Stimulated activated CD4-positive, alpha-beta T cell treated with anti-CD3 and anti-CD28 coated beads, Interleukin-15, amount 100 ng/mL, for 24 hours (primary cell): ENCODE measurements around the gene CHI3L1.

Experiments
- DNase-seq: peaks from one replicate; pipeline ENCODE4 v3.0.0-alpha.2; 2020

The CHI3L1 gene

GRCh38 chr1:203149188-203149840, 37.2 kb downstream of the CHI3L1 start:
- DNase-seq = no peak

DNA sequence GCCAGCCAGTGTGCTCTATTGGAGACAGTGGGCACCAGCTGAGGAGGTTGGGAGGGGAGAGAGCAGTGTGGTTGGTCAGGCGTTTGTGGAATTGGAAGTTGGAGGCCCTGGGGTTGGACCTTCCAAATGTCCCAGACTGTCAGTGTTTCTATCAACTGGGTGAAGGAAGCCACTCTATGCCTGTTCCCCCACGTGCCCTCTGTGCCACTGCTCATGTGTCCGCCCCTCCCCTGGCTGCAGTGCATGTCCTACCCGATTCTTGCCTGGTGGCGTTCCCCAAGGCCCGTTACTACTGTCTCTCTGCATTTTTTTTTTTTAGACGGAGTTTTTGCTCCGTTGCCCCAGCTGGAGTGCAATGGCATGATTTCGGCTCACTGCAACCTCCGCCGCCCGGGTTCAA, 37.9 kb downstream of the CHI3L1 start:
- no peak for DNase-seq

DNA sequence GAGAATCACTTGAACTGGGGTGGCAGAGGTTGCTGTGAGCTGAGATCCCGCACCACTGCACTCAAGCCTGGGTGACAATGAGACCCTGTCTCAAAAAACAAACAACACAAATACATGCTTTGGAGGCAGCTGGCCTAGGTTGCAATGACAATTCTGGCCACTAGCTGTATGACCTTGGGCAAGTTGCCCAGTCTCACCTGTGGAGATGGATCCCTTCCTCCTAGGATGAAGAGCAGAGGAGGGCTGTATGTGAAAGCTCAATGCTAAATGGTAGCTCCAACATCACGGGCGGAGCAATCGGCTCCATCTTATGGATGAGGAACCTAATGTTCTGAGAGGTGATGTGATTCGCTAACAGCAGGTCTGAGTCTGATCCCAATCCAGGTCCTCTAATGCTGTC, 38.4 kb downstream of the CHI3L1 start:
- no peak for DNase-seq

GRCh38 chr1:203147376-203147775, 39.1 kb downstream of the CHI3L1 start:
- no peak for DNase-seq

GRCh38 chr1:203146537-203146936, 40.0 kb downstream of the CHI3L1 start:
- DNase-seq = no peak

DNA sequence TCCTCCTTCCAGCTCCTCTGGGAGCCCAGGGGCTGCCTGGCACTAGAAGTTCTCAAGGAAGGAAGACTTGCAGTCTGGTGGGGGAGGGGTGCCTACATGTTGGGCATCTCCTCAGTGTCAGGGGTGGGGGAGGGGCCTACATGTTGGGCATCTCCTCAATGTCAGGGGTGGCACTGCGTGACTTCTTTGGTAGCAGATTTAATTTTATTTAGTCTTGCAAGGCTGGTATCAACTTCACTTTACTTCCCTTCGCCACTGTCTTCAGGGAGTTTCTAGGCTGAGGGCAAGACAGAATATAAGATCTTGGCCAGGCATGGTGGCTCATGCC, 40.5 kb downstream of the CHI3L1 start:
- no peak for DNase-seq

DNA sequence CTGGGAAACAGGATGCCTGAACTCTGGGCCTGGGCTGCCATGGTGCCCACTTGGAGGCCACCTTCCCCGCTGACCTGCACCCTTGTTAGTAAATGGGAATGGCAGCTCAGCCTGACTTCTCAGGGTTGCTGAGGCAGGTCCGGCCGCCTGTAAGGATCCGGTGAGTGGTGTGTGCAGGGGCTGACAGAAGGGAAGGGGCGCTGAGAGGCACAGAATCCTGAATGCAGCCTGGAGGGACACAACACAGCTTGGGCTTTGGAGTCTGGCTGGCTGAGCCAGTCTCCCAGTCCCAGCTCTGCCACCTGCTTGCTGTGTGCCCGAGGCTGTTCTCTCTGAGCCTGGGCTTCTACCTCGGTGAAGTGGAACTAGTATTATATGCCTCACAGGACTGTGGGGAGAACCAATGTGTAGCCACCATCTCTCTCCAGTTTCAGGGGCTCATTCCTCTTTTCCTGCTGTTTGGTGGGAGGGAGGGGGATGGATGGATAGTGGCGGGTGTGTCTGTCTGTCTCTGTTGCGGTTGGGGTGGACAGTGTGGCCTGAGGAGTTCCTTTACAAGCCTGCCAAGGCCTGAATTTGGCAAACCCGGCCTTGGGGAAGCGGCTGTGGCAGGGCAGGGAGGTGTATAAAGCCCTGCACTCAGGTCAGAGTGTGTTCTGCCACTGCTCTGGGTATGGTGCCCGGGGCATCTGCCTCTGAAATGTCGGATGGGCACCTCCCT, 41.0 kb downstream of the CHI3L1 start:
- DNase-seq = no peak

GRCh38 chr1:203144661-203145060, 41.8 kb downstream of the CHI3L1 start:
- no peak for DNase-seq

DNA sequence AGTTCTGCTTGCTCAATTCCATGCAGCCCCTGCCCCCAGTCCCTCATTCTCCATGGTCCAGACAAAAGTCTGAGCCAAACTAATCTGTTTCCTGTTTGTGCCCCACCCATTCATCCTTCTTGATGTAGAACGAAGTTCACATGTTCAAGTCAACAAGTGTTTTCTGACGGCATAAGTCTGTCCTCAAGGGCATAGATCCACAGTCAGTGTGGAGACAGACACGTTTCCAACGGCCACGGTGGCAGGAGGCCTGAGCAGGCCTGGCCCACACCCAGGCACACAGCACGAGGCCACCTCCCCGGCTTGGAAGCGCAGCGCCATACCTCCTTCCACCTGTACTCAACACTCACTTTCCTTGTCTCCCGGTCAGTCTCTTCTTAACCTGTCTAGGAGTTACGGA, 42.9 kb downstream of the CHI3L1 start:
- DNase-seq = no peak

- no peak for DNase-seq
Measured at GRCh38 chr1:203142684-203143408, 43.7 kb downstream of the CHI3L1 start.

DNA sequence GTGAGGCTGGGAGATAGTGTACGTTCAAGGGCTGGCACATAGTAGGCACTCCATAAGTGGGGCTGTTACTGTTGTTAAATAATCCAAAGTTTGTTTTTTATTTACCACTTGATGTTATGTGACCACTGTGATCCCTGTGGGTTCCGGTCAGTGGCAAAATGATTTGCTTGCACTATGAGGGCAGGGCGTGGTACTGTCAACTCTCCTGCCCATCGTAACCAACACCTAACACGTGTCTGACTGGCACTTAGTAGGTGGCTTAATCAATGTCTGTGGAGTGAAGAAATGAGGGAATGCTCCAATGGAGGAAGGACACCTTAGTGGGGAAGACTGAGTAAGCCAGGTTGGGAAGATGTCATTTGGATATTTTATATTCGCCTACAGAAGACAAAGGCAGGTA, 44.4 kb downstream of the CHI3L1 start:
- no peak for DNase-seq

GRCh38 chr1:203140743-203141520, 45.6 kb downstream of the CHI3L1 start:
- no peak for DNase-seq

- DNase-seq = no peak
Measured at GRCh38 chr1:203139976-203140475, 46.5 kb downstream of the CHI3L1 start.

- DNase-seq = no peak
Measured at GRCh38 chr1:203138066-203138465, 48.4 kb downstream of the CHI3L1 start.

DNA sequence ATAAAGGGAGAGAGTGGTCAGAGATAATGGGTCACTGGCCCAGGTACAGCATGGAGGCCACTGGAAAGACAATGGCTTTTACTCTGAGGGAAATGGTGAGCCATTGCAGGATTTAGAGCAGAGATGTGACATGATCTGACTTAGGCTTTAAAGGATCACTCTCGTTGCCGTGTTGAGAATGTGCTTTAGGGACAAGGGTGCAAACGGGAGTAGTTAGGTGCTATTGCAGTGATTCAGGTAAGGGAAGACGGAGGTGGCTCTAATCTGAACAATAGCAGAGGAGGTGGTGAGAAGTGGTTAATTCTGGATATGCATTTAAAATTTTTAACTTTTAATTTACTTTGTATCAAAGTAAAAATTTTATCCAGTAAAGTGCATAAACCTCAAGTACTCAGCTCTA, 49.2 kb downstream of the CHI3L1 start:
- no peak for DNase-seq

DNA sequence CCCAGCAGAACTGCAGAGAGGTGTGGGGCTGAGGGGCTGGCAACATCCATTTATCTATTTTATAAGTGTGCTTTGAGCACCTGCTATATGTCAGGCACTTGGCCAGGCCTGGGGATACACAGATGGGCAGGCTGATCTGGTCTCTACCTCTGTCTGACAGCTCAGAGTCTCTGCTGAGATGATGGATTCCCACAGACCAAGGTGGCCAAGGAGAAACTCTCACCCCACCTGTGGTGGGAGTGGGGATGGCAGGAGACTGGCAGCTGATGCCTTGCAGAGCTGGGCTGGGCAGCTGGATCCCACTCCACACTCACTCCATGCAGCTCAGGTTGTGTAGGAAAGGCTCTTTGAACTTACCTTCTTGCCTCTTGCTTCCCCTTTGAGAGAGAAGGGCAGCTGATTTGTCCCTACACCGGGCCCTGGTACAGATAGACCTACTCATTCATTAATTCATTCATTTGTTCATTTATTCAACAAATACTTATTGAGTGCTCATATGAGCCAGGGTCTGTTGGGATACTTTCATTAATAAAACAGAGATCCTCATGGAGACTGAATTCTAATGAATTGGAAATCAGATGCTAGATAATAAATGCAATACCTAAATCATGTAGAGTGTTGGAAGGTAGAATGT, 50.0 kb downstream of the CHI3L1 start:
- DNase-seq = no peak

GRCh38 chr1:203135636-203136305, 50.7 kb downstream of the CHI3L1 start:
- DNase-seq = no peak

DNA sequence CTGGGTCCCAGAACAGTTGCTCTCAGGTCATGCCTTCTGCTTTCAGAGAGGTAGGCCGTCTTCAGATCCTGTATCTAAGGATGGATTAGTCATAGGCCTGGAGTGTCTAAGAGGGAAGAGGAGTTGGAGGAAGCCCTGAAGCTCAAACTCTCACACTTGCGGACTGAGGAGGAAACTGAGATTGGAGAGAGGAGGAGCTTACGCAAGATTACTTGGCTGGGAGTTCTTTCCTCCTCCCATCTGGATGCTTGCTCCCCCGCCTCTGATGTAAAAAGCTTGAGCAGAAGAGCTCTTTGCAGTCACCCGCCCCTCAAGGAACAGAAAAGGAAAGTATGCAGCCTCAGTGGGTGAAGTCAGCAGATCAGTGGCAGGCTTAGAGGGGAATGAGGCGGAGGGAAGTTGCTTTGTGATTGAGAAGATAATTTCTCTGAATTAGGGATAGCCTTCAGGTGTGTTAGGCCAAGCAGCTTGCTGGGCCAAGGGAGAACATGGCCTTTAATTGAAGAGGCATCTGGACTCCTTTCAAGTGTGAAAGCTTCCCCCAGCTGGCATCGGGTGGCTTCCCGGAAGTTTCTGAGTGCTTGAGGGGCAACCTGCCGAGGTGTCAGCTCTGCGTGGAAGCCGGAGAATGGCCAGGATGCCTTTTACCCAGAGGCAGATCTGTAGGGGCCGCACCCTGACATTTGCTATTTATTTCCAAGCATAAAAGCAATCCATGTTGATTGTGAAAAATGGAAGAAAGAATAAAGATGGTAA, 52.4 kb downstream of the CHI3L1 start:
- DNase-seq = no peak

- DNase-seq = no peak
Measured at GRCh38 chr1:203131548-203132200, 54.8 kb downstream of the CHI3L1 start.

DNA sequence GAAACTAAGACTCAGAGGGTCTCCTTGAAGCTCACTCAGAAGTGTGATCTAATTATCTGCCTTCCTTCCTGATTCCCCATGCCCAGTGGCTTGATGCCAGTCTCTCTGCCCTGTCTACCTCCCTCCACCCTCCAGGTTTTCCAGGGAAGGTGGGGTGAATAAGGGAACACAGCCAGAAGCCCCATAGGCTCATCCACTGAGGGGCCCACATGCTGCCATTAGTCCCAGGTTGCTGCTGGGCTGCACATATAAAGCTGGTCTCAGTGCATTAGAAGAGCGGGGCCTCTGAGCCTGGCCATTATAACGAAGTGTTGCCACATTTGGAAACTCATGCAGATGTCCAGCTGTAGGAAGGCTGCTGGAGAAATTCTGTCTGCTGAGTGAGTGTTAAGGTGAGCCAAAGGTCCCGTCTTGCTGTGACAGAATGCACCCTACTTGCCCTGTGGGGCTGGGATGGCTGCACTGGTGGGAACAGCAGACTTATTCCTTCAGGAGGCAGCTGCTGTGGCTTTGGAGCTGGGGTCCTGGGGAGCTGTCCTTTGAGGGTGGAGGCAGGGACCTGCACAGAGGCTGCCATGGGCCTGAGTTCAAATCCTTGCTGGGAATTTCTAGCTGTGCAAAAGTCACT, 56.0 kb downstream of the CHI3L1 start:
- no peak for DNase-seq
